HEK293 (cell line): ENCODE measurements around the gene EFCAB12.

Experiments used
- CTCF ChIA-PET: fragments of 350-600 bp; formaldehyde crosslinking; extraction: SDS; loops from one replicate; lab custom pipeline; 2021; ENCODE audit warnings: antibody characterized with exemption; lab: Yijun Ruan, JAX
- POLR2A ChIA-PET: fragments of 300-600 bp; formaldehyde crosslinking; extraction: SDS; loops from one replicate; lab custom pipeline; 2020; ENCODE audit warnings: antibody characterized with exemption, inconsistent platforms; lab: Yijun Ruan, JAX
- H3K27ac ChIP-seq: fragments of 200-500 bp; sonication (Bioruptor generic); 2 replicates; pipeline ENCODE4 v1.5.1; 2014; ENCODE audit warnings: low read depth, low read length, control low read depth, inconsistent platforms; ENCODE audit errors: extremely low read depth
- H3K36me3 ChIP-seq, 2 experiments: fragments of 200-500 bp in 1 of 2; sonication (Bioruptor generic) in 1 of 2; 1 replicate in 1 of 2; 2 replicates in 1 of 2; pipeline ENCODE4 v1.5.1; 2014 to 2017; ENCODE audit warnings: inconsistent platforms in 2 of 2, low read length in 2 of 2; ENCODE audit not compliant: control insufficient read depth in 2 of 2, insufficient read depth in 1 of 2
- H3K4me1 ChIP-seq: fragments of 200-500 bp; sonication (Bioruptor generic); 2 replicates; pipeline ENCODE4 v1.5.1; 2014; ENCODE audit warnings: mild to moderate bottlenecking, low read length, inconsistent platforms; ENCODE audit not compliant: control insufficient read depth, insufficient read depth
- H3K4me3 ChIP-seq: 2 replicates; pipeline ENCODE4 v1.5.1; 2011; ENCODE audit warnings: low read depth, mild to moderate bottlenecking, control low read depth, low read length, moderate library complexity
- H3K9me3 ChIP-seq: fragments of 200-500 bp; sonication (Bioruptor generic); 2 replicates; pipeline ENCODE4 v1.5.1; 2014; ENCODE audit warnings: low read depth, low read length, inconsistent platforms; ENCODE audit not compliant: control insufficient read depth, insufficient read depth
- KLF1 ChIP-seq: fragments of 450-650 bp; formaldehyde crosslinking; IDR thresholded peaks from 2 replicates; pipeline ENCODE4 v1.5.1; 2016; ENCODE audit warnings: missing biosample characterization, missing genetic modification characterization
- KLF7 ChIP-seq: fragments of 450-650 bp; formaldehyde crosslinking; IDR thresholded peaks from 2 replicates; pipeline ENCODE4 v1.5.1; 2016; ENCODE audit warnings: missing biosample characterization, missing genetic modification characterization, borderline replicate concordance
- WT1 ChIP-seq: fragments of 450-650 bp; formaldehyde crosslinking; IDR thresholded peaks from 2 replicates; pipeline ENCODE4 v1.5.1; 2016; ENCODE audit warnings: missing biosample characterization, missing genetic modification characterization
- ZNF155 ChIP-seq: fragments of 450-650 bp; formaldehyde crosslinking; IDR thresholded peaks from 2 replicates; pipeline ENCODE4 v1.5.1; 2016; ENCODE audit warnings: missing biosample characterization, missing genetic modification characterization
- ZNF157 ChIP-seq: fragments of 450-650 bp; formaldehyde crosslinking; IDR thresholded peaks from 2 replicates; pipeline ENCODE4 v1.5.1; 2016; ENCODE audit warnings: missing biosample characterization, missing genetic modification characterization
- ZNF175 ChIP-seq: fragments of 450-650 bp; formaldehyde crosslinking; IDR thresholded peaks from 2 replicates; pipeline ENCODE4 v1.5.1; 2016; ENCODE audit warnings: missing biosample characterization, missing genetic modification characterization
- ZNF202 ChIP-seq: fragments of 450-650 bp; formaldehyde crosslinking; IDR thresholded peaks from 2 replicates; pipeline ENCODE4 v1.5.1; 2016; ENCODE audit warnings: missing biosample characterization, missing genetic modification characterization, borderline replicate concordance
- ZNF341 ChIP-seq: fragments of 450-650 bp; formaldehyde crosslinking; IDR thresholded peaks from 2 replicates; pipeline ENCODE4; 2016; ENCODE audit warnings: low read depth, missing biosample characterization, missing genetic modification characterization
- ZNF701 ChIP-seq: fragments of 450-650 bp; formaldehyde crosslinking; IDR thresholded peaks from 2 replicates; pipeline ENCODE4 v1.5.1; 2016; ENCODE audit warnings: missing biosample characterization, missing genetic modification characterization
- ZNF76 ChIP-seq: fragments of 450-650 bp; formaldehyde crosslinking; IDR thresholded peaks from 2 replicates; pipeline ENCODE4; 2016; ENCODE audit warnings: low read depth, missing biosample characterization, missing genetic modification characterization, borderline replicate concordance
- ZNF792 ChIP-seq: fragments of 450-650 bp; formaldehyde crosslinking; IDR thresholded peaks from 2 replicates; pipeline ENCODE4 v1.5.1; 2016; ENCODE audit warnings: missing biosample characterization, missing genetic modification characterization
- ZNF830 ChIP-seq: fragments of 450-650 bp; IDR thresholded peaks from 2 replicates; pipeline ENCODE4 v1.5.0; 2018; ENCODE audit warnings: missing biosample characterization, missing genetic modification characterization, low read depth, mild to moderate bottlenecking, moderate library complexity
- ZSCAN23 ChIP-seq: fragments of 450-650 bp; formaldehyde crosslinking; IDR thresholded peaks from 2 replicates; pipeline ENCODE4 v1.5.1; 2016; ENCODE audit warnings: missing biosample characterization, missing genetic modification characterization
- TF ChIP-seq, protein P1 (sequence below): fragments of 450-650 bp; formaldehyde crosslinking; IDR thresholded peaks from 2 replicates; pipeline ENCODE4 v1.5.1; 2016; ENCODE audit warnings: missing biosample characterization, missing genetic modification characterization
- TF ChIP-seq, protein P2 (sequence below): fragments of 450-650 bp; formaldehyde crosslinking; IDR thresholded peaks from 2 replicates; pipeline ENCODE4 v1.5.1; 2016; ENCODE audit warnings: missing biosample characterization, missing genetic modification characterization
- TF ChIP-seq, protein P3 (sequence below): fragments of 450-650 bp; formaldehyde crosslinking; conservative IDR thresholded peaks from 2 replicates; pipeline ENCODE4 v1.5.1; 2016; ENCODE audit warnings: low read depth, missing biosample characterization, missing genetic modification characterization
- TF ChIP-seq, protein P4 (sequence below): sonication (generic); formaldehyde crosslinking; IDR thresholded peaks from 2 replicates; pipeline ENCODE4 v1.8.1; 2022; ENCODE audit warnings: mild to moderate bottlenecking, moderate library complexity, missing genetic modification reagents

The EFCAB12 gene

DNA sequence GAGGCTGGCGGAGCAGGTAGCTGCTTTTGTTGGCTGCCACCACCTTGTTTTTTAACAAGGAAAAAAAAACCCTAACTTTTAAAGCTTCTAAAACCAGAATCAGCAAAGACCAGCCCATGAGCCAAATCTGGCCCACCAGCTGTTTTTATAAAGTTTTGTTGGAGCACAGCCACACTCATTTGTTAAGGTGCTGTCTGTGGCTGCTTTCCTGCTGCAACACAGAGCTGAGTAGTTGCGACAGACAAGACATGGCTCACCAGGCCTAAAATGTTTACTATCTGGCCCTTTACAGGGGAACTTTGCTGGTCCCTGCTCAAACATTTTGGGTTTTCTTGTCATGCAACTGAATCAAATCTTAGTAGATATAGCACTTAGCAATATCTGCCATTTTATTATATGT lies 18.9 kb downstream of the EFCAB12 start:
- TF ChIP-seq, protein P1, sequence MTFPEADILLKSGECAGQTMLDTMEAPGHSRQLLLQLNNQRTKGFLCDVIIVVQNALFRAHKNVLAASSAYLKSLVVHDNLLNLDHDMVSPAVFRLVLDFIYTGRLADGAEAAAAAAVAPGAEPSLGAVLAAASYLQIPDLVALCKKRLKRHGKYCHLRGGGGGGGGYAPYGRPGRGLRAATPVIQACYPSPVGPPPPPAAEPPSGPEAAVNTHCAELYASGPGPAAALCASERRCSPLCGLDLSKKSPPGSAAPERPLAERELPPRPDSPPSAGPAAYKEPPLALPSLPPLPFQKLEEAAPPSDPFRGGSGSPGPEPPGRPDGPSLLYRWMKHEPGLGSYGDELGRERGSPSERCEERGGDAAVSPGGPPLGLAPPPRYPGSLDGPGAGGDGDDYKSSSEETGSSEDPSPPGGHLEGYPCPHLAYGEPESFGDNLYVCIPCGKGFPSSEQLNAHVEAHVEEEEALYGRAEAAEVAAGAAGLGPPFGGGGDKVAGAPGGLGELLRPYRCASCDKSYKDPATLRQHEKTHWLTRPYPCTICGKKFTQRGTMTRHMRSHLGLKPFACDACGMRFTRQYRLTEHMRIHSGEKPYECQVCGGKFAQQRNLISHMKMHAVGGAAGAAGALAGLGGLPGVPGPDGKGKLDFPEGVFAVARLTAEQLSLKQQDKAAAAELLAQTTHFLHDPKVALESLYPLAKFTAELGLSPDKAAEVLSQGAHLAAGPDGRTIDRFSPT (tag by site-specific recombination) = no peak
- TF ChIP-seq ZNF341 (tag by site-specific recombination) = no peak
- TF ChIP-seq, protein P2, sequence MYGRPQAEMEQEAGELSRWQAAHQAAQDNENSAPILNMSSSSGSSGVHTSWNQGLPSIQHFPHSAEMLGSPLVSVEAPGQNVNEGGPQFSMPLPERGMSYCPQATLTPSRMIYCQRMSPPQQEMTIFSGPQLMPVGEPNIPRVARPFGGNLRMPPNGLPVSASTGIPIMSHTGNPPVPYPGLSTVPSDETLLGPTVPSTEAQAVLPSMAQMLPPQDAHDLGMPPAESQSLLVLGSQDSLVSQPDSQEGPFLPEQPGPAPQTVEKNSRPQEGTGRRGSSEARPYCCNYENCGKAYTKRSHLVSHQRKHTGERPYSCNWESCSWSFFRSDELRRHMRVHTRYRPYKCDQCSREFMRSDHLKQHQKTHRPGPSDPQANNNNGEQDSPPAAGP (tag by site-specific recombination) = no peak
- H3K4me1 ChIP-seq = no peaks in the 10 kb centered on the region; the same call in 1 of the 2 replicates
- ChIA-PET POLR2A (no interaction called here), CTCF (interaction anchor here (0.9 kb wide), 1 partner anchor 8 kb away, joined by 3 read pairs; no protein-coding TSS in a partner anchor)
- no peak overlapping the region for H3K4me3 ChIP-seq
- H3K27ac ChIP-seq = no peak overlapping the region
- H3K36me3 ChIP-seq = no peaks in the 10 kb centered on the region
- no peaks in the 10 kb centered on the region for H3K9me3 ChIP-seq

DNA sequence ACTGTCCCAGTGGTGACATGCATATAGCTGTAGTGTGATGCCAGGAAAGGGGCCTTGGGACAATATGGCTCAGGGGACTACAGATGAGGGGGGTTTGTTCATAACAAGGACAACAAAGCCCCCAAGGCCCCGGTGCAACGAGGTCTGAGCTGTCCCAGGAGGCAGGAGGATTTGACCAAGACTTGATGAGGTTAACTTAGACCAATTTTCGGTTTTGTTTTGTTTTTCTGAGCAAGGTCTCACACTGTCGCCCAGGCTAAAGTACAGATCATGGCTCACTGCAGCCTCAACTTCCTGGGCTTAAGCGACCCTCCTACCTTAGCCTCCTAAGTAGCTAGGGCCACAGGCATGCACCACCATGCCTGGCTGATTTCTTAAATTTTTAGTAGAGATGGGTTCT lies 23.8 kb downstream of the EFCAB12 start:
- Histone ChIP-seq H3K9me3 (no peaks in the 10 kb centered on the region), H3K4me3 (no peak overlapping the region), H3K27ac (no peak overlapping the region), H3K4me1 (no peaks in the 10 kb centered on the region), H3K36me3 (no peaks in the 10 kb centered on the region)
- no peak for TF ChIP-seq KLF7 (tag by site-specific recombination)
- no peak for TF ChIP-seq ZNF792 (tag by site-specific recombination)
- no peak for TF ChIP-seq KLF1 (tag by site-specific recombination)
- no peak for TF ChIP-seq ZSCAN23 (tag by site-specific recombination)
- no peak for TF ChIP-seq ZNF155 (tag by site-specific recombination)
- no peak for TF ChIP-seq ZNF701 (tag by site-specific recombination)
- no peak for TF ChIP-seq ZNF830 (tag by site-specific recombination)
- no peak for TF ChIP-seq ZNF76 (tag by site-specific recombination)
- no peak for TF ChIP-seq WT1 (tag by site-specific recombination)
- ChIA-PET POLR2A (no interaction called here), CTCF (no interaction called here)

DNA sequence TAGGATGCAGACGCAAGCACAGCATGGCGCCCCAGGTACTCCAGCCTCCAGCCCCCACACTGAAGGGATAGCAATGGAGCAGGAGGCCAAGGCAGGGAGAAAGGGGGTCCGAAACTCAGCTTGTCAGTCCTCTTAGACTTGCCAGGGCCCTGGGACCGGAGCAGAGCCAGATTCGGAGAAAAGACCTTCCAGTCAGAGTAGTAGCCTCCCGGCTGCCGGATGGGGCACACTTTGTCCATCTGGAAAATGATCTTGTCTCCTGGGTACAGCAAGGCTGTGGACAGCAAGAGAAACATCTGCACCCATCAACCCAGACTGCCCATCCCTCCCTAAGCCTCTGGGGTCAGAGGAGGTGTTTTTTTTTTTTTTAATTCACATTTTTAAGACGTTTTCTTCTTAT lies 24.3 kb downstream of the EFCAB12 start:
- Histone ChIP-seq H3K9me3 (no peaks in the 10 kb centered on the region), H3K4me3 (no peak overlapping the region), H3K27ac (no peak overlapping the region), H3K4me1 (no peaks in the 10 kb centered on the region), H3K36me3 (no peaks in the 10 kb centered on the region)
- ChIA-PET CTCF (no interaction called here), POLR2A (no interaction called here)
- no peak for TF ChIP-seq ZNF157 (tag by site-specific recombination)
- TF ChIP-seq ZNF202 (tag by site-specific recombination) = no peak
- TF ChIP-seq, protein P3, sequence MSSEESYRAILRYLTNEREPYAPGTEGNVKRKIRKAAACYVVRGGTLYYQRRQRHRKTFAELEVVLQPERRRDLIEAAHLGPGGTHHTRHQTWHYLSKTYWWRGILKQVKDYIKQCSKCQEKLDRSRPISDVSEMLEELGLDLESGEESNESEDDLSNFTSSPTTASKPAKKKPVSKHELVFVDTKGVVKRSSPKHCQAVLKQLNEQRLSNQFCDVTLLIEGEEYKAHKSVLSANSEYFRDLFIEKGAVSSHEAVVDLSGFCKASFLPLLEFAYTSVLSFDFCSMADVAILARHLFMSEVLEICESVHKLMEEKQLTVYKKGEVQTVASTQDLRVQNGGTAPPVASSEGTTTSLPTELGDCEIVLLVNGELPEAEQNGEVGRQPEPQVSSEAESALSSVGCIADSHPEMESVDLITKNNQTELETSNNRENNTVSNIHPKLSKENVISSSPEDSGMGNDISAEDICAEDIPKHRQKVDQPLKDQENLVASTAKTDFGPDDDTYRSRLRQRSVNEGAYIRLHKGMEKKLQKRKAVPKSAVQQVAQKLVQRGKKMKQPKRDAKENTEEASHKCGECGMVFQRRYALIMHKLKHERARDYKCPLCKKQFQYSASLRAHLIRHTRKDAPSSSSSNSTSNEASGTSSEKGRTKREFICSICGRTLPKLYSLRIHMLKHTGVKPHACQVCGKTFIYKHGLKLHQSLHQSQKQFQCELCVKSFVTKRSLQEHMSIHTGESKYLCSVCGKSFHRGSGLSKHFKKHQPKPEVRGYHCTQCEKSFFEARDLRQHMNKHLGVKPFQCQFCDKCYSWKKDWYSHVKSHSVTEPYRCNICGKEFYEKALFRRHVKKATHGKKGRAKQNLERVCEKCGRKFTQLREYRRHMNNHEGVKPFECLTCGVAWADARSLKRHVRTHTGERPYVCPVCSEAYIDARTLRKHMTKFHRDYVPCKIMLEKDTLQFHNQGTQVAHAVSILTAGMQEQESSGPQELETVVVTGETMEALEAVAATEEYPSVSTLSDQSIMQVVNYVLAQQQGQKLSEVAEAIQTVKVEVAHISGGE = no peak
- TF ChIP-seq ZNF175 = no peak
- TF ChIP-seq, protein P4, sequence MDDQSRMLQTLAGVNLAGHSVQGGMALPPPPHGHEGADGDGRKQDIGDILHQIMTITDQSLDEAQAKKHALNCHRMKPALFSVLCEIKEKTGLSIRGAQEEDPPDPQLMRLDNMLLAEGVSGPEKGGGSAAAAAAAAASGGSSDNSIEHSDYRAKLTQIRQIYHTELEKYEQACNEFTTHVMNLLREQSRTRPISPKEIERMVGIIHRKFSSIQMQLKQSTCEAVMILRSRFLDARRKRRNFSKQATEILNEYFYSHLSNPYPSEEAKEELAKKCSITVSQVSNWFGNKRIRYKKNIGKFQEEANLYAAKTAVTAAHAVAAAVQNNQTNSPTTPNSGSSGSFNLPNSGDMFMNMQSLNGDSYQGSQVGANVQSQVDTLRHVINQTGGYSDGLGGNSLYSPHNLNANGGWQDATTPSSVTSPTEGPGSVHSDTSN = no peak
